ENCODE results near the gene YWHAQ. TPM values are rescaled to one million over a fixed set of nuclear protein-coding genes. Genes with fewer than 3 reads are reported as not detected.
A peak's percentile ranks its signal among the peaks of the same experiment; 100 is the strongest.

The YWHAQ gene
- total and polyA plus RNA-seq, 9 of the 15 experiments (the other 6 are each of a cell fraction or from before 2014, with no cell fraction given), result 63.1 to 359 (median 203) TPM

DNA sequence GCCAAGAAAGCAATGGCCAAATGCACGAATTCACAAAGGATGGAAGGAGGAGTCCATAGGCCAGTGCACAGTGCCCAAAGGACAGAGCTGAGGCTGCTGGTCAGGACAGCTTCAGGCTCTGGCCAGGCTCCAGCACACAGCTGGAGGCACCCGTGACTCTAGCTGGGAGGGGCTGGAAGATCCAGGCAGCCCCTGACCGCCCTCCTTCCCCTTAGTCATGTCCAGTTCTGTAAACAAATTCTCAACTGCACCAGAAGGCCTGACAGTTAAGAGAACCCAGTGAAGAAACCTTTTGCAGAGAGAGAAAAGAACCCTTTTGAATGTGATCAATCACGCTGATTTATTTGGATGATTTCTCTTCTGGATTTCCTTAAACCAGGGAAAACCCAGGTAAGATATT lies 7.7 kb upstream of the YWHAQ start (continued):
- TF ChIP-seq TFAP4 (CRISPR knock-in tag; IDR thresholded peaks at IDR 0.05; ENCODE audit: borderline replicate concordance), result peak; percentile 99
- TF ChIP-seq NBN (IDR thresholded peaks at IDR 0.05; ENCODE audit: low read depth), result no peak
- TF ChIP-seq NFE2 (IDR thresholded peaks at IDR 0.05; ENCODE audit: low read depth), result peak; percentile 86
- TF ChIP-seq ESRRB (CRISPR knock-in tag; IDR thresholded peaks at IDR 0.05; ENCODE audit: borderline replicate concordance), result no peak
- TF ChIP-seq MITF (IDR thresholded peaks at IDR 0.05), result peak; percentile 99
- TF ChIP-seq ZNF318 (IDR thresholded peaks at IDR 0.05; ENCODE audit: borderline replicate concordance in 1 of 2, low read depth in 1 of 2), result peak in 1 of 2 experiments; percentile 85; a peak in 2 of 4 replicates
- TF ChIP-seq GABPB2 (CRISPR knock-in tag; conservative IDR thresholded peaks at IDR 0.05), result no peak
- no peak for TF ChIP-seq CBX1 (IDR thresholded peaks at IDR 0.05; ENCODE audit: low read depth)
- peak in 1 of 2 experiments; percentile 32; a peak in 1 of 4 replicates for TF ChIP-seq HDAC1 (IDR thresholded peaks at IDR 0.05)
- TF ChIP-seq MYNN (IDR thresholded peaks at IDR 0.05), result 0 out of 2 replicates have a peak, but pooled peaks have one; percentile 49
- no peak for TF ChIP-seq MYNN (CRISPR knock-in tag; IDR thresholded peaks at IDR 0.05)
- TF ChIP-seq TOE1 (IDR thresholded peaks at IDR 0.05; ENCODE audit: borderline replicate concordance), result peak; percentile 80
- no peak for TF ChIP-seq TOE1 (CRISPR knock-in tag; IDR thresholded peaks at IDR 0.05; ENCODE audit: borderline replicate concordance, low read depth)
- TF ChIP-seq CBX3 (IDR thresholded peaks at IDR 0.05; ENCODE audit: borderline replicate concordance in 1 of 2, low read length in 2 of 2), result 0 out of 3 replicates have a peak, but pooled peaks of 1 of the 2 experiments have one; percentile 29
- TF ChIP-seq ZBTB17 (CRISPR knock-in tag; IDR thresholded peaks at IDR 0.05), result no peak
- no peak for TF ChIP-seq PCBP1 (IDR thresholded peaks at IDR 0.05; ENCODE audit: low read depth, low read length, poor library complexity, severe bottlenecking)
- no peak for TF ChIP-seq KAT8 (IDR thresholded peaks at IDR 0.05; ENCODE audit: low read depth)
- no peak for TF ChIP-seq NFYB (IDR thresholded peaks at IDR 0.05; ENCODE audit: extremely low read depth, insufficient read length)
- no peak for TF ChIP-seq ZNF311 (CRISPR knock-in tag; IDR thresholded peaks at IDR 0.05)
- peak; percentile 34; the same call in 1 of the 2 replicates for TF ChIP-seq CREM (IDR thresholded peaks at IDR 0.05; ENCODE audit: low read depth)

All from K562 (cell line).